Activated T-cell treated with anti-CD3 and anti-CD28 coated beads, Interleukin-2, amount 50 U/mL, for 4 hours (primary cell): ENCODE measurements around the gene PLEKHA7. TPM values are rescaled to one million over a fixed set of nuclear protein-coding genes. Genes with fewer than 3 reads are reported as not detected.

Experiments
- total RNA-seq, 3 donors: library from RNA; stranded (reverse); gene quantifications; one replicate each; pipeline ENCODE4 v1.2.1, GENCODE V29; 2021

Gene PLEKHA7
- total RNA-seq, 3 donors from 2014 or later = 2.7 to 3.4 (median 2.7) TPM

Other genes starting within 250 kb of the PLEKHA7 start
- 1,000 to 10,000 TPM; 1,698 to 1,808 (median 1,780) TPM for gene RPS13, start 63.3 kb upstream of the PLEKHA7 start, total RNA-seq
- 10 to 100 TPM; 22.9 to 25.3 (median 23.9) TPM for gene PIK3C2A, start 193.6 kb upstream of the PLEKHA7 start, total RNA-seq